Iris pigment epithelial cell (primary cell): ENCODE data around the gene AARSD1.
"Not testable (repeated sequence)": the region's sequence is repeated elsewhere in the genome, so short reads cannot be mapped to it uniquely, and the experiment has no call there.

ENCODE experiments used
- DNase-seq: peaks from one replicate; pipeline ENCODE4 v3.0.0-alpha.2; 2011; ENCODE audit warnings: low read depth

Gene AARSD1, protein sequence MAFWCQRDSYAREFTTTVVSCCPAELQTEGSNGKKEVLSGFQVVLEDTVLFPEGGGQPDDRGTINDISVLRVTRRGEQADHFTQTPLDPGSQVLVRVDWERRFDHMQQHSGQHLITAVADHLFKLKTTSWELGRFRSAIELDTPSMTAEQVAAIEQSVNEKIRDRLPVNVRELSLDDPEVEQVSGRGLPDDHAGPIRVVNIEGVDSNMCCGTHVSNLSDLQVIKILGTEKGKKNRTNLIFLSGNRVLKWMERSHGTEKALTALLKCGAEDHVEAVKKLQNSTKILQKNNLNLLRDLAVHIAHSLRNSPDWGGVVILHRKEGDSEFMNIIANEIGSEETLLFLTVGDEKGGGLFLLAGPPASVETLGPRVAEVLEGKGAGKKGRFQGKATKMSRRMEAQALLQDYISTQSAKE

GRCh38 chr17:42964161-42964932 lies at the start of gene AARSD1:
Gene AARSD1, minus strand, starts transcription at chr17:42964454. Its CDS starts 14 bp downstream, at chr17:42964440.
- DNase-seq = peak; percentile 95

- no peak for DNase-seq
These were observed 49.0 kb upstream of the AARSD1 start for GRCh38 chr17:43013296-43013695.

GRCh38 chr17:43011728-43012472 lies 47.6 kb upstream of the AARSD1 start:
- no peak for DNase-seq

DNA sequence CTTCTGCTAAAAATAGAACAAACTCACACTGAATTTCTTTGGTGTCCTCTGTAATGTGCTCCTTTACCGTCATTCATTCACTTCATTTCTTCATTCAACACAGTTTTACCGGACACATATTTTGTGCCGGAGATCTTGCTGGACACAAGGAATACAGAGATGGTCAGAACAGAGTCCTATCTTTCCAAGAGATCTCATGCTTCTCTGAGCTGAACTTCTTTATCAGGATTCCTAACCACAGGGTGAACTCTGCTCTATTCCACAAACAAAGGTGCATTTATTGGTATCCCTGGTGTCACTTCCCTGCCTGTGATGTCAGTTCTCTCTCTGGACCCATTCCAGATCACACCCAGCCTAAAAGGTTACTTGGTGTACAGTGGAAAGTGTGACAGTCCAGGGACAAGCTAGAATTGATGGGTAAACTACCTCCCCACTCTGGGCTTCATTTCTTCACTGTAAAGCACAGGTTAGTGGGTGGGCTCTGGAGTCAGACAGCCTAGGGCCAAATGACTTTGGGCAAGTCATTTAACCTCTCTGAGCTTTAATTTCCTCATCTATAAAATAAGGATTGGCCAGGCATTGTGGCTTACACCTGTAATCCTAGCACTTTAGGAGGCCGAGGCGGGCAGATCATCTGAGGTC lies 46.5 kb upstream of the AARSD1 start:
- no peak for DNase-seq

DNA sequence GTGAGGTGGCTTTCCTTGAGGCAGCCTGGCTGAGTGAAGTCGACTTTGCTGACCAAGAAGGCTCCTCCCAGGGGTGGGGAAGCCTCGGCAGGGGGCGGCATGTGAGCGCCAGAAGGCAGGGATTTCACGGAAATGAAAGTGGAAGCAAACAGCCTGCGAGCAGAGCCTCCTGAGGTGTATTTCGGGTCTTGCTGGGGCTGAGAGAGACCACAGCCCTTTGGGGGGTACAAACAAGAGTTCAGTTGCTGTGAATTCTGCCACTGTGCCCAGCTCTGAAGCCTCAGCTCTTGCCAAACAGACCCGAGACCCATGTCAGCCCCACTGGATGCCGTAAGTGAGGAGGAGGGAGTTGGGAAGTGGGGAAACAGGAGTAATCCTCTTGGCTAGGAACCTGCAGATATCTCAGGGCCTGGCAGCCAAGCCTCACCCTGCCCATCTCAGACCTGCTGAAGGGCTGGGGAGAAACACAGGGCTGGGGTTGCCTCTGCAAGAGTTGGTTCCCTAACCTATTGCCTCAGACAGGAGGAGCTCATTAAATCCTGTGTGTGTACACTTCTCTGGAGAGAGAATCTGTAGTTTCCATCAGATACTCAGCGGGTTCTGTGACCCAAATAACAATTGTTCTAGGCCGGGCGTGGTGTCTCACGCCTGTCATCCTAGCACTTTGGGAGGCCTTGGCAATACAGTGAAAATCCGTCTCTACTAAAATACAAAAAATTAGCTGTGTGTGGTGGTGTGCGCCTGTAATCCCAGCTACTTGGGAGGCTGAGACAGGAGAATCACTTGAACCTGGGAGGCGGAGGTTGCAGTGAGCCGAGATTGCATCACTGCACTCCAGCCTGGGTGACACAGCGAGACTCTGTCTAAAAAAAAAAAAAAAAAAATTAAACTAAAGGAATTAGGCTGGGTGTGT lies 42.6 kb upstream of the AARSD1 start, which contains the start of gene IFI35:
Gene IFI35 (plus strand): TSS at position 146 of the 913 bp plus-strand sequence. CDS start 164 bp downstream, at position 310.
- peak; percentile 94 for DNase-seq

DNA sequence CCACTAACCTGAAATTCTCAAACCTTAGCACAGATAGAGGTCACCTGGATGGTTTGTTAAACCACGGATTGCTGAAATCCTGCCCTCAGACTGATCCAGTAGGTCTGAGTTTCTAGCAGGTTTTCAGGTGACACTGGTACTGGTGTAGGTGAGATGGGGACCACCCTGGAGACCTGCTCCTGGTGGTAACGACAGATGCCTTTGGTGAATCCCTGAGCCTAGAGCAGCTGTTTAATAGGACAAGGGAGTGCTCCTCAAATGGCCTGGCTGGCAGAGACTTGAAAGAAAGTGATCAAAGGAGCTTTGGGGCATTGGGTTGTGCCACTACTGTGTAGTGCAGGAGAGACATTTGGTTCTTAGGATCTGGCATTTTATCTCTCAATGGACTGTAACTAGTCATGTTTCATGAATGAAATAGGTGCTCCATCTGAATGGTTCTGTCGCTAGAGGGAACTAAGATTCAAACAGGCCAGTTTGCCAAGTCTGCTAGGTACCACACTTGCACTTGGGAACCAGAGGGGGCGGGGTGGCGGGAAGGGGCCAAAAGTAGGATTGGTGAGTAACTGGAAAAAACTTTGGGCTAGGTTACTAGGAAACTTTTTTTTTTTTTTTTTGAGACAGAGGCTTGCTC lies 39.4 kb upstream of the AARSD1 start:
- DNase-seq = no peak

DNA sequence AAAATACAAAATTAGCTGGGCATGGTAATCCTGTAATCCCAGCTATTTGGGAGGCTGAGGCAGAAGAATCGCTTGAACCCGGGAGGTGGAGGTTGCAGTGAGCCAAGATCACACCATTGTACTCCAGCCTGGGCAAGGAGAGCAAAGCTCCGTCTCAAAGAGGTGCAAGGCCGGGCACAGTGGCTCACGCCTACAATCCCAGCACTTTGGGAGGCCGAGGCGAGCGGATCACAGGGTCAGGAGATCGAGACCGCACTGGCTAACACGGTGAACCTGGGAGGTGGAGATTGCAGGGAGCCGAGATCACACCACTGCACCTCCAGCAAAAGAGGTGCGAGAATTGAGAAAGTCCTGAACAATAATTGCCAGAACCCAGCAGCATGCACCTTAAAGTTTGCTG lies 36.6 kb upstream of the AARSD1 start:
- DNase-seq = not testable (repeated sequence)

GRCh38 chr17:42999003-42999525 lies 34.8 kb upstream of the AARSD1 start:
- no peak for DNase-seq

DNA sequence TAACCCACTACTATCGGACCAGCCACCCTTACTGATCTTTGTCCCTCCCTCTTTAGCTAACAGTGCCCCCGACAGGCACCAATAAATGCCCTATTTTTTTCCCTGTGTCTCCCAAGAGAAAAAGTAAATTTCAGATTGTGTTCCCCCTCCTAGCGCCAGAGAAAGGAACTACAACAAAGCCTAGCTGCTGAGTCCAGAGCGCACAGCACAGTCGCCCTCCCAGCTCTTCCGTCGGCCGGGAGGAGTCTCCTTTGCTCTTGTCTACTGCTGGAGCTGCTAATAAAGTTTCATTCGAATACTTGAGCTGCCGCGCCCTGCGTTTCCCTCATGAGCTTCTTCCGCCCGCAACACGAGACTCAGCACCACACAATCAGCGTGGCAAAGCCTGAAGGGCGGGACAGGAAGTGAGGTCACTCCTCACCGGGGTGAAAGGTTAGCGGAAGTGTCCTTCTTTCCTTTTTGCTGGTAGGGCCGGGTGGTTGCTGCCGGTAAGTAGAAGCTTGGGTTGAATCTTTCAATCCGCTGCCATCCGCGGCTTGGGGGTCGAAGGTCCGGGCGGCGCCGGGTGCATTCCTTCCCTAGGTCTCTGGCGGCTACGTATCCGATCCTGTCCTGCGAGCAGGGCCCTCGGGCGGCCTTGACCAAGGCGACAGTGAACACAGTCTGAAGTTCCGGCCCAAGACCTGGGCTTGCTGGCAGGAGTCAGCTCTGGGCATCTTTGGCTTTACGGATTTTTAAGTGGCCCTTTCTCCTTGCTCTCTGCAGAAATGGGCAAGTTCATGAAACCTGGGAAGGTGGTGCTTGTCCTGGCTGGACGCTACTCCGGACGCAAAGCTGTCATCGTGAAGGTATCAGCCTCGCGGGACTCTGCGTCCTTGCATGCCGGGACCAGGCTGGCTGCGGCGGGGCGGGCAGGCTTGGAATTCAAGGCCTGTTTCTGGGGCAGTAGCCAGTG lies 34.0 kb upstream of the AARSD1 start, which contains the start of gene RPL27:
Gene RPL27 (plus strand): TSS at position 436 of the 955 bp plus-strand sequence. CDS start 332 bp downstream, at position 768.
- DNase-seq = peak; percentile 100

- no peak for DNase-seq
These were observed 33.2 kb upstream of the AARSD1 start for GRCh38 chr17:42997390-42997983.

- DNase-seq = not testable (repeated sequence)
These were observed 29.7 kb upstream of the AARSD1 start for GRCh38 chr17:42993913-42994312.

GRCh38 chr17:42992872-42993271 lies 28.6 kb upstream of the AARSD1 start:
- no peak for DNase-seq

DNA sequence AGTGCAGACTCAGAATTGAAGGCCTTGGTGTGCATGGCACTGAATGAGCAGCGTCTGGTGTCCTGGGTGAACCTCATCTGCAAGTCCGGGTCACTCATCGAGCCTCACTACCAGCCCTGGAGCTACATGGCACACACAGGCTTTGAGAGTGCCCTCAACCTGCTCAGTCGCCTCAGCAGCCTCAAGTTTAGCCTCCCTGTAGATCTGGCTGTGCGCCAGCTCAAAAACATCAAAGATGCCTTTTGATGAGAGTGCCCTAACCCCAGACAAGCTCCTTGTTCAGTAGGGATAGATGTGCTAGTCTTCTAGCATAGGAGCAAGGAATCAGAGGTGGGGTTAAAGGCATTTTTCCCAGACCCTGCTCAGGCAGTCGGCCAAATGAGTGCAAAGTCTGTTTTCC lies 27.2 kb upstream of the AARSD1 start:
- DNase-seq = no peak

DNA sequence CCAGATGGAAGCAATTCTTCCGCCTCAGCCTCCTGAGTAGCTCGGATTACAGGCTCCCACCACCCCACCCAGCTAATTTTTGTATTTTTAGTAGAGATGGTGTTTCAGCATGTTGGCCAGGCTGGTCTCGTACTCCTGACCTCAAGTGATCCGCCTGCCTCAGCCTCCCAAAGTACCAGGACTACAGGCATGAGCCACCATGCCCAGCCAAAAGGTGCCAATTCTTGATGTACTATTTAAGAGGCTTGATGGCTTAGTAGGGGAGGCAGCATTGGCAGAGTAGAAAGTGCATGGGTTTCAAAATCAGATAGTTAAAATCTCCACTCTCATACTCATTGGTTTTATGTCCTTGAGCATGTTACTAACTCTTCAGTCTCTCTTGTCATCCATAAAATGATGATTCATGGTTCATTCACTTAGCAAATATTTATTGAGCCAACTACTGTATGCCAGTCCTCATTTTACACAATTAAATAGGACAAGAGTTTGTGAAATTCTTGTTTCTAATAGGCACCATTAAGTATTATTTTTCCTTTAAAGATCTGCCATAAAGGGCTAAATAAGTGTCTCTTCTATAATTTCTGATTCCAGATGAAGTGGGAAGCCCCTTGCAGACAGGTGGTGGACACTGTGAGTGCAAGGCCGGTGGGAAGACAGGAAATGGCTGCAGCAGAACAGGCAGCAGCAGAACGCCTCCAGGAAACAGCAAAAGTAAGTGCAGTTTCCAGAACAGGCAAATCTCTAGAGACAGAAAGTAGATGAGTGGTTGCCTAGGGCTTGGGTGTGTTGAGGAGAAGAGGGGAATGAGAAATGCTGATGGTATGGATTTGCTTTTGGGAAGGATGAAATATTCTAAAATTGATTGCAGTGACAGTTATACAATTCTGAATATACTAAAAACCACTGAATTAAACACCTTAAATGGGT lies 25.7 kb upstream of the AARSD1 start:
- peak; percentile 66 for DNase-seq

DNA sequence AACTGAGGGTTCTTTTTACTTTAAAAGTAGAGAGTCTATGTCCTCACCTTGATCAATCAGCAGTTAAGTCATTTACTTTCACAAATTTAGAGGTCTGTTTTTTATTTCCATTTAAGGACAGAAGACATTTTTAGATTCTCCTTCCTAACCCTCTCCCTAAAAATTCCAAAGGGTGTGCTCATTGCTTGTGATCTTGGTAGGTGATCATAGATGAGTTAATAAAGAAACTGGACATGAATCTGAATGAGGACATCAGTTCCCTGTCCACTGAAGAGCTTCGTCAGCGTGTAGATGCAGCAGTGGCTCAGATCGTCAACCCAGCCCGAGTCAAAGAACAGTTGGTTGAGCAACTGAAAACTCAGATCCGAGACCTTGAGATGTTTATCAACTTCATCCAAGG lies 24.9 kb upstream of the AARSD1 start:
- no peak for DNase-seq

DNA sequence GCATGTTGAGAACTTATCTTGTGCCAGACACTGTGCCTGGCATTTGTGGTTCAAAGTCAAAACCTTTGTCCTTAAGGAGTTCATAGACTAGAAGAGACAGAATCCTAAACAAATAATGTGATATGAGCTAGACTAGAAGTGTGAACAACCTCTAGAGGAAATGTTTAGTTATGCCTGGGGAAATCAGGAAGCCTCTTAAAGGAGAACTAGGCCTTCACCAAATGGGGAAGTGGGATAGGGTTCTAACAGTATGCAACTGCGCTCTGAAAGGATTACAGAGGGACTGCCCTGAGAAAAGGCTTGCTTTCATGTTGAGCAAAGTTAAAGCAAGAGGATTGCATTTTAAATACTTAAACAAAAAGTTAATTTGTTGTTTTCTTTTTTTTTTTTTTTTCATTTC lies 21.0 kb upstream of the AARSD1 start:
- DNase-seq = no peak

- no peak for DNase-seq
These were observed 18.0 kb upstream of the AARSD1 start for GRCh38 chr17:42982266-42982665.
